ENCODE measurements around the gene PTPRZ1.

Gene PTPRZ1

DNA sequence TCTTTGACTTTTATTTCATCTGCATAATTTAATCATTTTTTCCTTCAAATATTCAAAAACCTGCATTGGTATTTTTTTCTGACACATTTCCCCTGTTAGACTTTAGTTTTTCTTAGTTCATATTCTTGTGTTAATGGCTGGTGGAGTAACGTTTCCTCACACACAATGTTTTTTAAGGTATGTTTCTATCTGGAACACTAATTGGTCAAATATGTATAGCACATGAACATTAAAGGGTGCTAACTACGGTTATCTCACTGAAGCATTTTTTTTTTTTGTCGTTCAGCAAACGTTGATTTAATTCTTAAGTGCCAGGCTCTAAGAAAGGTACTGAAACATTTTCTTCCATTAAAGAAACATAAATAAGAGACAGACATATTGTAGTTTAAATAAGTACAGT is 87.7 kb downstream of the PTPRZ1 start:
- DNase-seq = no peak

DNA sequence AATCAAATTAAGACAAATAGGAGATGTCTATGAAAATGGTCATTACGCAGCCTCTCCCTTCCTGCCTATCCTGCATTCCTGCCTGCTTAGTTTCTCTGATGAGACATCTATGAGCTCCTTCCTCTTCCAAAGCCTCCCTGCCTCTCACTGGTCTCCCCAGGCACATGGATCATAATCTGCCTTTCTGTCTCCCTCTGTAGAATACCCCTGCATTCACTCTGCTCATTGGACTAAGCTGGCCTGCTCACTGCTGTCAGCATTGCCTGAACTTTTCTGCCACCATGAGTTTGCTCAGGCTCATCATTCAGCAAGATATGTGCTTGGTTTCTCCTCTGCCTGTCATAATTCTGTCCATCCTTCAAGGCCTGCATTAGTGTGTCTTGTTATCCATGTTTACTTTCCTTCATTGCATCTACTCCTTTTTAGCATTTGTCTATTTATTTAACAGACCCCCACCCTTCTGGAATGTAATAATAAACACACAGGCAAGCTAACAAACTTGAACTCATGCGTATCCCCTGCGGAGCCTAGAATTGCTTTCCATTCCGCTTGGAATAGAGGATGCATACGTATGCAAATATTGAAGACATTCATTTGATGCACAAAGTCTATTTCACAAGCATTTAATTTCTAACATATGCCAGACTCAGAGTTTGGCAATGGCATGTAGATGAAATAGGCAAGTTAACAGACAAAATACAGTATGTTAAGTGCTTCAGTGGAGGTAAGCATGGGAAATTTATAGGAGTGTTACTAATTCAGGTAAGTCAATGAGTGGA is 88.3 kb downstream of the PTPRZ1 start:
- no peak for DNase-seq

DNA sequence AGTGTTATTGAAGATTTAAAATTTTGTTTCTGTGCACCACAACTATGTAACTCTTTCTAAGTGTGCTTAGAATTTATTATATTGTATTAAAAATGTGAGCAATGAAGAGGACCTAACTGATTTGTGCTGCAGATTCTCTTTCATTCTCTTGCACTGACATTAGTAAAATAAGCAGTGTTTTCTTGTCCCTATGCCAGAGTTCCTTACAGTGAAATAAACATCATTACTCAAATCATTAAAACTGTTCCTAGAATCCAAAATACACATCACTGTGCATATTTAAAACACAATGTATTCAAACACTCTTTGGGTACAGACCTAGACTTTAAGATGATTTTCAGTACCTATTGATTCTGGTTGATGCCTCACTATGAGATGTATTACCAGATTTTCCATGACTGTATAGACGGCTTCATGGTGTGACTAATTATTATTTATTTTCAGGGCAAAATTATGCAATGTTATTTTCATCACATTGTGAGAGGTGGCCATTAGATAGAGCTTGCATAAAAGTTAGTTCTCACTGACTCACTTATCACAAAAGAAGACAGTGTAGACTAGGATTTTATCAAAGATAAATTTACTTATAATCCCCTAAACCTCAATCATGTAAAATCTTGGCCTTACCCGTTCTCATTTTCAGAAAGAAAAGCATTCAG is 93.4 kb downstream of the PTPRZ1 start:
- DNase-seq = no peak

DNA sequence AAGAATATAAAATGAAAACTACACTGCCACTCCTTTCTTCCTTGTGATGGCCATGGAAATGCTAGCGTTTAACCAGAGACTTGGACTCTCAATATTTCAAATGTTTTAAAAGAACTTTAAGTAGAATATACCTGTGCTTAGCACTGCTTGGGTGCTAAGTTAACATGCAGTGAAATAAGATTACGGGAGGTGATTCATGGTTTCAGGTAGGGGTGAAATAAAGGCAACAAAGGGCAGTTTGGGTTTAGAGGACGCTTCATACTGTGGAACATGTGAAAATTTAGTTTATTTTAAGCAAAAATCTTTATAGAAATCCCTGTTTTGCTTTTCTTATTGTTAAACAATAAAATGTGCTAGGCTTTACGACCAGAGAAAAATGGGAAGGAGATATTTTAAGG is 94.0 kb downstream of the PTPRZ1 start:
- DNase-seq = no peak

DNA sequence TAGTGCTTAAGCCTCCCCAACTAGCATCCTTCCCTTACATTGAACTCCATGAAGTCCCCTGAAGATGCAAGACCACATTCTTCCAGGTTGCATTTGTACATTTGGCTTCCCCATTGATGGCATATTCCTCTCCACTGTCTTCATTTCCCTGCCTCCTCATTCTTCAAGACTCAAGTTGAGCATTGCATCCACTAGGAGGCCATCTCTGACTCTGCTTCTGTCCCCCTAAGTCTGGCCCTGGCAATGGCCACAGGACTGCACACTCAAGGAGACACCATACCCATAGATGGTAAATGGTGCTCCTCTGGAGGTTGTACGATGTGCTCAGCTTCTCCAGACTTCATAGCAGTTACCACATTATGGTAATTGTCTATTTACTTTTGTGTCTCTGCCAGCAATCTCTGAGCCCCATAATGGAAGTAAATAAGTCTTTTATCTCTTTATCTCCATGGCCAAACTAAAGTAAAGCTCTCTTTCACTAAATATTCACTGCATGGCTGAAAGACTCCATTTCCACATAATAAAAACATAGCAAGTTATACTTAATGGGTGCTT is 112.6 kb downstream of the PTPRZ1 start:
- no peak for DNase-seq

DNA sequence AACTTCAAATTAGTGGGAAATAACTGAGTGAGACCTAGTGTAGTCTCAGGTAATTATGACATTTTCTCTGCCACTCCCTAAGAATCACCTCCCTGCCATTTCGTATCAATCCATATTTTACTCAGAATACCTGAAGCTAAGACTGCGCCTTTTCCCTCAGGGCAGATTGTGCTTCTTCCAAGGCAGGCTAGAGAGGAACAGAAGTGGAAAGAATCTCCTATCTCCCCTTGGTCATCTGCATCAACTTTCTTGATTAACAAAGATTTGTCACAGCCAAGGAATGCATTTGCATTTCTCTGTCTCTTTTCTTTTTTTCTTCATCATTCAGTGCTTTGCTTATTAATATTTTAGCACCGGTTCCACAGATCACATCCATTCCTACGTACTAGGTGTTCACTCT is 119.1 kb downstream of the PTPRZ1 start:
- DNase-seq = no peak

DNA sequence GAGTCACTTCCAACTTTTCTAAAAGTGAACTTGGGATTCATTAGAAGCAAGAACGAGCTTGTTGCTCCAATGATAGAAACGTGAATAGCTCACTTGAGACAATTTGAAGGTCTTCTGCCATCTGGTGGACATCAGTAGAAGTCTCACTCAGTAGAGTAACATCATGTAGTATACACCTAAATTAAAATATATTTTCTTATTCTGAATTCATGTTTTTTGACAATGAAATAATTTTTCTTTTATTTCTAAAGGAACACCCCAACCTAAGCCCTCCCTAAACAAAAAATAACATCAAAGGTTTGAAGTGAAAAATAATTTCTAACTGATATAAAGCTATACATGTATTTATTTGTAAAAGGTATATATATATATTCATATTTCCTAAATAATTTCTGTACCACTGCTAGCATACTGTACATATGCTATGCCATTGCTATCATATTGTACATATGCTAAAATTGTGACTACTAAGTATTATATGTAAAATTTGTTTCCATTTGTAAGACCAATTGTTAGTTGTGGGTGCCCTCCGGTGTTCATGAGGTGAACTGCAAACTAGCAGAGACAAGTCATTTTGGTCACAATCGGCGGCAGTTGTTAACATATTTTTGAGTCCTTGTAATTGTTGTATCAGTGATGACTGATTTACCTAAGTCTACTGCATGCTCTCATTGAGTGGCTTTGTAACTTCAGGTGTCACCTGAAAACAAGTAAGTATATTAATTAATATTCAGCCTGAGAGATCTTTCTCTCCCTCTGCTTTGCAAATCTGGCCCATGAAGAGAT is 121.9 kb downstream of the PTPRZ1 start:
- peak; percentile 25 for DNase-seq

DNA sequence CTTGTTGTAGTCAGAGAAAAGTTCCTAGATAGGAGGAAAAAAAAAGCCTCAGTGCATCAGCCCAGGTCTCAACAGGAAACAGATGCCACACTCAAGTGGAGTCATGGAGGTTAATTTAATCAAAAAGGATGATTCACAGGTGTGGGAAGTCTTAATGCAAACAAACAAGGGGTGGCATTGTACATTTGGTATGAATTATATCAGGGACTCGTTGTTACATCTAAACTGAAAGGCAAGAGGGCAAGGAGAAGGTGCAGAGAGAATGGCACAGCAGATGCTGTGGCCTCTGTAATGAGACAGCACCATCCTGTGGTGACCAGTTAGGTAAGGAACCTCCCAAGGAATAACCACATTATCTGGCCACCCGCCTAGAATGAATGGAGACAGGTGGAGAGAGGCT is 133.7 kb downstream of the PTPRZ1 start:
- no peak for DNase-seq

DNA sequence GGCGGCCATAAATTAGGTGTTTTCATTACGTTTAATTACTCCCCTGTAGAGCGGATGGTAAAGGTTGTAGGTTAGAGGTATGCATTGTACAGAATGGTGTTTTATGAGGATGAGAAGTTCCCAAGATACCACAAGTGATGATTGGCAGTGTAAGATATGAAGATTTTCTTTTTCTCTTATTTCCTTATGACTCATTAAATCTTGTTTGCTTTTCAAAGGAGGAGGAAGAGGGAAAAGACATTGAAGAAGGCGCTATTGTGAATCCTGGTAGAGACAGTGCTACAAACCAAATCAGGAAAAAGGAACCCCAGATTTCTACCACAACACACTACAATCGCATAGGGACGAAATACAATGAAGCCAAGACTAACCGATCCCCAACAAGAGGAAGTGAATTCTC is 137.2 kb downstream of the PTPRZ1 start:
- no peak for DNase-seq

DNA sequence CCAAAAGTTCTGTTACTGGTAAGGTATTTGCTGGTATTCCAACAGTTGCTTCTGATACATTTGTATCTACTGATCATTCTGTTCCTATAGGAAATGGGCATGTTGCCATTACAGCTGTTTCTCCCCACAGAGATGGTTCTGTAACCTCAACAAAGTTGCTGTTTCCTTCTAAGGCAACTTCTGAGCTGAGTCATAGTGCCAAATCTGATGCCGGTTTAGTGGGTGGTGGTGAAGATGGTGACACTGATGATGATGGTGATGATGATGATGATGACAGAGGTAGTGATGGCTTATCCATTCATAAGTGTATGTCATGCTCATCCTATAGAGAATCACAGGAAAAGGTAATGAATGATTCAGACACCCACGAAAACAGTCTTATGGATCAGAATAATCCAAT is 140.1 kb downstream of the PTPRZ1 start:
- DNase-seq = no peak

DNA sequence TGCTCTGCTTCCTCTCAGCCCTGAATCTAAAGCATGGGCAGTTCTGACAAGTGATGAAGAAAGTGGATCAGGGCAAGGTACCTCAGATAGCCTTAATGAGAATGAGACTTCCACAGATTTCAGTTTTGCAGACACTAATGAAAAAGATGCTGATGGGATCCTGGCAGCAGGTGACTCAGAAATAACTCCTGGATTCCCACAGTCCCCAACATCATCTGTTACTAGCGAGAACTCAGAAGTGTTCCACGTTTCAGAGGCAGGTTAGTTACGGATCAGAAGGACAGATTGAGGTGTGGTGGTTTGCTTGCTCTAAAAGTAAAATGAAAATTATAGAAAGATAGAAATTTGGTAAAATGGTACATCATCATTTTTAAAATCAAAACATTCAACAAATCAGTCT is 140.7 kb downstream of the PTPRZ1 start:
- no peak for DNase-seq

DNA sequence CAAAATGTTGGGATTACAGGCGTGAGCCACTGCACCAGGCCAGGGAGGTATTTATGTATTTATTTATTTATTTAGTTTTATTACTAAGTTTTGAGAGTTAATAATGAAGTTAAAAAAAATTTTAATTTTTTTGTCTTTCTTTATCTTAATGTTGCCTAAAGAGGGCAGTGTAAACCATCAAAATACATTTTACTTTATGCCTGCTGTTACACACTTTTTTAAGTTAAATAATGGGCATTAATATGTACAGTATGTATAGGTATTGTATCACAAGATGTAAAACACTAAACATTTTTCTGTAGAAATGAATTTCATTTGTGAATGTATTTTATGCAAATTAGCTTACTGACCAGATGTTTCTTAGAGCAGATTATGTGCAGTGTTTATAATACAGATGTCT is 141.7 kb downstream of the PTPRZ1 start:
- DNase-seq = no peak

DNA sequence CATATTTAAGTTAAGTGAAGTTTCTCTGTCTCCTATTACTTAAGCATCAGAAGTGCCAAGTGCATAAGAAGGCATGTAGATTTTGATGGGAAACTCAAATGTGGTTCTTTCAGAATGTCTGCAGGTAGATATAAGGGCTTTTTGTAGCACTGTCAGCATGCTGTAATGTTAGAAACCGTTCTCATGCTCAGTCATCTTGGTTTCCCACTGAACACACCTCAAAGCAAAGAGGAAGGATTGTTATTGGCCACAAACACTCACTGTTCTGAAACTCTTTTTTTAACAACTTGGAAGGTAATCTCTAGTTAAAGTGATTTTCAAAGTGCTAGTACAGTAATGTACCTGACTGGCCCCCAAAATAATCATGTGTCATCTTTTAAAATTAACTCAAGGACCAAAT is 145.1 kb downstream of the PTPRZ1 start:
- DNase-seq = no peak

DNA sequence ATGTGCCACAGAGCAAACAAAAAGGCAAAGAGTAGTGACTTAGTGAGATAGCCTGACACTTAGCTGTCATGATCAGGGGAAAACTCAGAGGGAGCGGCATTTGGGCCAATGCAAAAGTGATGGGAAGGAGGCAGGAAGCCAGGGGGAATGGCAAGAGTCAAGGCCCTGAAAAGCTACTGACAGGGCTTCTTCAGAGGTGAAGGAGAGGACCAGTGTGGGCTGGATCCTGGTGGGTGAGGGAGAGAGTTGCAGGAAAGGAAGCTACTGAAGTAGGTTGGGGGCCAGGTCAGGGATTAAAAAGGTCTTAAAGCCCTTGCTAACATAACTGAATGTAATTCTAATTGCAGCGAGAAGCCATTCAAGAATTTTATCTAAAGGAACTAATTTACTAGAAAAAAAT is 154.1 kb downstream of the PTPRZ1 start:
- no peak for DNase-seq

DNA sequence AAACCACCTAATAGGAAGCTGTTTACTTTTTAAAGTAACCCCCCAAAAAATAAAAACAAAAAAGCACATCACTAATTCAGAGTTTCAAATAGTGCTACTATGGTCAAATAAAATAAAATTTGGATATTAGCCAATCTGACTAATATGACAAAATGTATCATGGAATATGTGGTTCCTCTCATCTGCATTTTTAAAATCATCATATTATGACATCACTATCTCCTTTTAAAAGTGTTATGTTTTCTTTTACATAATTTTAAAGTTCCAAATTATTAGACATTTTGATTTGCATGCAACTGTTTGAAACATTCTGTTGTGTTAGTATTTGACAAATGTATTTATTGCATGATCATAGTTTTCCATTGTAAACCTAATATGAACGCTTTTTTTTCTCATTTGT is 160.7 kb downstream of the PTPRZ1 start:
- no peak for DNase-seq

DNA sequence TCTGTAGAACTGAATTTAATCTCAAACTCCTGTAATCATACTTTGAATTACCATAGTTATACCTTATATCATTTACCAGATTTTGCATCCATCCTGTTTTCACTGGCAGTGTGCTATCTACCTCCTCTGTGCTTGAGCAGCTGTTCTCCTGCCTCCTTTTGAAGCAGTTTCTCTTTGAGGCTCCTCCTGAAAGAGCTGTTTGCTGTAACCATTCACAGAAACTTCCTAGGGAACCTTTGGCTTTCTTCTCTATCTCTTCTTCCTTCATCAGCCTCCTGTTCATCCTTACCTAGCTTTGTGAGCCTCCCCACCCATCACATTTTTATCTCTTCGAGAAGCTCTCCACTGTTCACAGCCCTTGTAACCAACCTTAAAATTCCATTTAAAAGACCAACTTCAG is 162.9 kb downstream of the PTPRZ1 start:
- DNase-seq = no peak

DNA sequence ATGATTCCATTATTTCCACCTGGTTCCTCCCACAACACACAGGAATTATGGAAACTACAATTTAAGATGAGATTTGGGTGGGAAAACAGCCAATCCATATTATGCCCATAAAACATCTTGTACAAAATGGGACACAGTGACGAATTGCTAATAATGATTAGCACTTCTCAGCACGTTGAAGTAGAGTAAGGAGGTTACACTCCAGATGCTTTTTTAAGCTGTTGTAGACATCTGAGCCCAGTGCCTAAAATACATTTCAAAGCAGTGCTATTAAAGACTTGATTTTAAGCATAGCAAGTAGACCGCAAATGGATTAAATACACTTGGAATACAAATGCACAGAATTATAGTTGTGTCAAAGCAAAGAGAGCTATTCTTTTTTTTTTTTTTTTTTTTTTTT is 165.2 kb downstream of the PTPRZ1 start:
- no peak for DNase-seq

DNA sequence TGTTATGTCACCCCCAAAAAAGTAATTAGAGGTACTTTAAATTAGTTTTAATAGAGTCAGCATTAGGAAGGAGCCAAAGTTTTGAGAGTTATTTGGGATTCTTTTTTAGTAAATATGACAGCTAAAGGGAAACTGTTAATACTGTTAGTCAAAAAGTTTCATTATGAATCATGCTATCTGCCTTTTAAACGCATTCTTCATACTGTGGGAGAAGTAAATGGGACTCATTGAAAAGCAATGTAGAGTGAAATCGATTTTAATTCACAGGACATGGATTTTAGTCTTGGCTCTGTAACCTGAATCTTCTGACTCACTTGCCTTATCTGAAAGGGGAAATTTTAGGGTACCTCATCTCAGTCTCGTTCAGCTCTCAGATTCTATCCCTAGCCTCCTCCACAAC is 165.9 kb downstream of the PTPRZ1 start:
- no peak for DNase-seq

DNA sequence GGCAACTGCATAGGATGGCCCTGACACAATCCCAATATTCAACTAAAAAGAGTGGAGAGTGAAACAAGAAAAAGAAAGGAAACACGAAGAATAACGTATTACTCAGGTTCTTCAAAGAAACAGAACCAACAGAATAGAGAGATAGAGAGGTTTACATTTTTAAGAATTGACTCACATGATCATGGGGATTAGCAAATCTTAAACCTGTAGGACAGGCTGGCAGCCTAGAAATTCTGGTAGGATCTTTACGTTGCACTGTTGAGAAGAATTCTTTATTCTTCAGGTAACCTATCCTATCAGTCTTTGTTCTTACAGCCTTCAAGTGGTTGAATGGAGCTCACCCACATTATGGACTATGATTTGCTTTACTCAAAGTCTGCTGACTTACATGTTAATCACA is 167.2 kb downstream of the PTPRZ1 start:
- no peak for DNase-seq

DNA sequence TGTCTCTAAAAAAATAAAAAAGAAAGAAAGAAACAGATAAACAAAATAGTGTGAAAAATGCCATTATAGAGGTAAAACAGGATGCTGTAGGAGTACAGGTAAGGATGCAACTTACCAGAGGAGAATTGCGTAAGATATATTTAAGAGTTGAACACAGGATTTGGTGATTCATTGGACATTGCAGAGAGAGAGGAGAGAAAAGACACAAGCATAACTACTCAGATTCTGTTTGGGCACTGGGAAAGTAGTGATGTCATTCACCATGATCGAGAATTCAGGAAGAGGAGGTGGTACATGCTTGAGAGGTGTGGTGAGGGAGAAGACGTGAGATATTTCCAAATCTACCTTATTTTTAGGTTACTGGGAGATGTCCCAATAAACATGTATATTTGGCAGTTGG is 173.4 kb downstream of the PTPRZ1 start:
- DNase-seq = no peak

DNA sequence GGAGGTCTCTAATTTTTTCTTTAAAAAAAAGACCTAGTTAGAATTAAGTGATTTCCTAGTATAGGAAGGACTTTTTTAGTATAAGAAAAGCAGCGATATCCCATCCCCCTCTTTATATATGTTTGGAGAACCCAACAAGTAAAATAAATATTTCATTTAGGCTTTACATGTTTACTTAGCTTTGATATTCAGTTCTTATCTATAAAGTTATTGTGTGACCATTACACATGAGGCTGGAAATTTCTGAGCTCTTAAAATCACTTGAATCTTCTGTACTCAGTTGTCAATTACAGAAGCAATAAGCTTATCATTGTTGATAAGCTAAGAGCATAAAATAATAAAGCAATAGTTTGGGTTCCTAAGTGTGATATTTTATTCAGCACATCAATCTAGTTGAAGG is 181.4 kb downstream of the PTPRZ1 start:
- no peak for DNase-seq

DNA sequence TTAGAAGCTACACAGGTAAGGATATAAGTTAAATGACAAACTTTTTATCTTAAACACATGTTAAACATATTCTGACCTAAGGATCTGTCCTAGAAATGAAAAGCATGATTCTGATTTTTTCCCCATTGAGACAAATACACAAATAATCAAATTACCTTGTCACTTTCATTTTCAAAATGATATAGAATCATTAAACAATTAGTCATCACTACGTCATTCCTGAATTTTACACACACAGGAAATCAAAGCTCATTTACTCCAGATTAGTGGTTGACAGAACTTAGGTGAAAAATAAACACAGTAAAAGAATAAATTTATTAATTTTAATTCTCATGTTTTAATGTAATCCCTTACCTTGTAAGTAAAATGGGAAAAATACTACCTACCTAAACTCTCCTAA is 182.1 kb downstream of the PTPRZ1 start:
- no peak for DNase-seq

DNA sequence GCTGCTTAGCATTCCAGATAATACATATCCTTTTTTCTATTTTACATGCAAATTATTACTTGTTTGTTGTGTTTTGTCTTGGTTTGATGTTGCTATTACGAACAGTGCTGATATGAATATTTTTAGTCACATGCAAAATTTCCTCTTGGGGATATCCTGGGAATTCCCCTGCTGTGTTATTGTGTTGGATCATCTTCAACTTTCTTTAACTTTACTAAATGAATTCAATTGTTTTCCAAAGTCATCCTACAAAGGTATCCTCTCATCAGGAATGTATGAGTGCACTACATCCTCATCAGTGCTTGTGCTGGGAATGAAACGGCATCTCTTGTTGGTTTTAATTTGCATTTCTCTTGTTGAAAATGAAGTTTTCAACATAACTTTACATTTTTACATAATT is 184.0 kb downstream of the PTPRZ1 start:
- DNase-seq = no peak

DNA sequence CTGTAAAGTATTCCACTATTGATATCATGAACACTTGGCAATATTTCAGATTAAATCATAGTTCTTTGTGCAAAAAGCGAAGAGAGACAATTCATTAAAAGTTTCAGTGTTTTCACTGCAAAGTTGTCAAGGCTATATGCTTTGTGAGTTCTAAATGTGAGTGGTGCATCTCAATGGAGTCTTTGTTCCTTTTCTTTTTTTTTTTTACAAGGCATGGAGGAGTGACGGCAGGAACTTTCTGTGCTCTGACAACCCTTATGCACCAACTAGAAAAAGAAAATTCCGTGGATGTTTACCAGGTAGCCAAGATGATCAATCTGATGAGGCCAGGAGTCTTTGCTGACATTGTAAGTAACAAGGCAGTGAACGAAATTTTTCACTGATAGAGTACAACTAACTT is 186.6 kb downstream of the PTPRZ1 start:
- no peak for DNase-seq

All from CD4-positive, alpha-beta T cell treated with Interleukin-21 for 1 hour (primary cell).